PFSK-1 (cell line): ENCODE data around the gene ETV2.

ENCODE experiments used
- POLR2AphosphoS5 ChIP-seq: IDR thresholded peaks from 2 replicates; pipeline ENCODE4 v1.6.1; 2012; ENCODE audit warnings: low read depth, mild to moderate bottlenecking, control low read depth, low read length, moderate library complexity
- TAF1 ChIP-seq: IDR thresholded peaks from 2 replicates; pipeline ENCODE4 v1.6.1; 2012; ENCODE audit warnings: low read length, control low read depth, borderline replicate concordance; ENCODE audit not compliant: insufficient read depth

GRCh38 chr19:35592226-35592625, 49.3 kb upstream of the ETV2 start:
- TF ChIP-seq POLR2AphosphoS5 (no peak), TAF1 (no peak)
